OCI-LY1 (cell line): Measurements from ENCODE around the gene TMX1.

Experiments used
- CTCF ChIP-seq: fragments of 200-600 bp; sonication (generic), shearing (Covaris generic); IDR thresholded peaks from 2 replicates; pipeline ENCODE4 v1.5.1; 2017; ENCODE audit warnings: mild to moderate bottlenecking, antibody characterized with exemption, low read length, moderate library complexity, mixed read lengths
- EZH2 ChIP-seq: fragments of 200-600 bp; sonication (generic), shearing (Covaris generic); IDR thresholded peaks from 2 replicates; pipeline ENCODE4 v1.8.0; 2017; ENCODE audit warnings: borderline replicate concordance, mixed run types, mild to moderate bottlenecking, antibody characterized with exemption, low read length, moderate library complexity, mixed read lengths

GRCh38 chr14:51225751-51226150 is 14.3 kb upstream of the TMX1 start:
- TF ChIP-seq CTCF (no peak), EZH2 (no peak)
